Small intestine (tissue), 7 donors: ENCODE results near the gene CCDC190. TPM values are rescaled to one million over a fixed set of nuclear protein-coding genes. Genes with fewer than 3 reads are reported as not detected.
"Not testable (repeated sequence)": the region's sequence is repeated elsewhere in the genome, so short reads cannot be mapped to it uniquely, and the experiment has no call there.

Source experiments
- DNase-seq, 2 donors: peaks; one replicate each; pipeline versions ENCODE4 v3.0.0 to v3.0.0-alpha.2; 2013
- FAIRE-seq: peaks from 2 replicates; lab custom pipeline; 2012; peaks lifted over from hg19 to GRCh38; lab: Jason Lieb, UNC
- H3K27ac ChIP-seq, 3 donors: one replicate each; pipeline ENCODE4 v1.5.1; 2013; ENCODE audit warnings: low read length in 2 of 3, mild to moderate bottlenecking in 2 of 3, control low read depth in 1 of 3, inconsistent platforms in 1 of 3, low read depth in 1 of 3, moderate library complexity in 1 of 3
- H3K27me3 ChIP-seq, 3 donors: one replicate each; pipeline ENCODE4 v1.6.1; 2013; ENCODE audit warnings: low read length in 3 of 3, inconsistent platforms in 1 of 3; ENCODE audit not compliant: control insufficient read depth in 3 of 3, insufficient read depth in 3 of 3
- H3K36me3 ChIP-seq, 3 donors: one replicate each; pipeline ENCODE4 v1.6.1; 2013; ENCODE audit warnings: low read length in 3 of 3, inconsistent platforms in 1 of 3, low read depth in 1 of 3, mild to moderate bottlenecking in 1 of 3, moderate library complexity in 1 of 3; ENCODE audit not compliant: control insufficient read depth in 3 of 3, insufficient read depth in 2 of 3
- H3K4me1 ChIP-seq, 3 donors: one replicate each; pipeline ENCODE4 v1.6.1; 2013; ENCODE audit warnings: low read length in 2 of 3, inconsistent platforms in 1 of 3, low read depth in 1 of 3, mild to moderate bottlenecking in 1 of 3, moderate library complexity in 1 of 3; ENCODE audit not compliant: control insufficient read depth in 3 of 3, insufficient read depth in 2 of 3
- H3K4me3 ChIP-seq, 3 donors: one replicate each; pipeline ENCODE4 v1.5.1; 2013; ENCODE audit warnings: low read length in 3 of 3, control low read depth in 1 of 3, inconsistent platforms in 1 of 3, low read depth in 1 of 3, mild to moderate bottlenecking in 1 of 3, moderate library complexity in 1 of 3
- H3K9me3 ChIP-seq, 2 donors: one replicate each; pipeline ENCODE4 v1.6.1; 2013; ENCODE audit warnings: low read depth in 1 of 2, low read length in 1 of 2; ENCODE audit not compliant: control insufficient read depth in 2 of 2, insufficient read depth in 1 of 2
- WGBS, 3 donors: extraction: QIAGEN DNeasy Blood & Tissue Kit; methylation state at CpG; one replicate each; pipeline ENCODE4 v1.1.7; 2013; 5-methylcytosine and 5-hydroxymethylcytosine counted together
- polyA plus RNA-seq, 4 donors: library from polyadenylated mRNA; stranded (reverse) in 3 of 4; unstranded in 1 of 4; fragments of 200-250 nt in 3 of 4; fragments of 120-200 nt in 1 of 4; gene quantifications; one replicate each; pipeline versions ENCODE4 v1.2.1 to v1.2.3, GENCODE V29; 2013
- donor health status: healthy with polysubstance abuse.
- donor health status: control.
- donor health status: control.
- donor health status: Bipolar disorder and iron deficiency.
- donor health status: healthy.

Gene CCDC190
- polyA plus RNA-seq, 4 donors, result 0.06 TPM; not detected in 3

DNA sequence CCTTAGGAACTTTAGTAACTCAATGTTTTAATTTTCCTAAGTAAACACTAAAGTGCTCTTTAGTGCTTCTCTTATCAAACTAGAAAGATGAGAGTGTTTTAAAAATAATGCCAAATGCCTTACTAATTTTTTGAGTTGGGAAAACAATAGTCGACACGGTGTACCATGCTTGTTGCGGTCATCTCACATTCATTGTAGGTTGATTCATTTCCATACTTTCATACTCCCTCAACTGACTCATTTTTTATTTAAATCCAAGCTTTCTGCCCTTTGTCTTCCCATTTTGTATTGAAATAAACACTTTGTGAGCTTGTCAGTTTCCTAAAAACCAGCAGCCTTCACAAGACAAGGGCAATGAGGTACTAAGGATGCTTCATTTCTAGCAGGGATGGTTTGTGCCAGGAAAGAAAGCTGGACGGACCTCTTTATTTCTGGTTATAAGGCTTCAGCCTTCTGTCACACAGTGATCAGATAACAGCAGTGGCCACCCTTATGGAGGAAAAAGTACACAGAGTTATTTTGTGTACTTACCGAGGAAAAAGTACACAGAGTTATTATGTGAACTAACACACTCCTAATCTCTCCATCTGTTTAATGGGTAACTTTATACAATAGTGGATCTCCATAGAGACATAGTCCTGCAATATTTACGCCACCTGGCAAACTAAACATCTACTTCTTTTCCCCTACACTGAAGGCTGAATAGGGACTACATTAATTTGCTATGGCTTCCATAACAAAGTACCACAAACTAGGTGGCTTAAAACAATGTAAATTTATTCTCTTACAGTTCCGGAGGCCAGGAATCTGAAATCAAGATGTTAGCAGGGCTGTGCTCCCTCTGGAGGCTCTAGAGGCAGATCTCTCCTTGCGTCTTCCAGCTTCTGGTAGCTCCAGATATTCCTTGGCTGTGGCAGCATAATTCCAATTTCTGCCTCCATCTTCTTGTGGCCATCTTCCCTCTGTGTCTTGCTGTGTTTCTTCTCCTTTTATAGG lies 13.0 kb upstream of the CCDC190 start:
- Histone ChIP-seq H3K4me1 (peaks cover 0 to 3% (median 0%) of the 10 kb centered on the region in 3 donors), H3K27ac (no peak overlapping the region), H3K27me3 (peaks cover 0 to 1% (median 0%) of the 10 kb centered on the region in 3 donors), H3K36me3 (no peaks in the 10 kb centered on the region), H3K4me3 (no peak overlapping the region), H3K9me3 (peaks cover 0 to 4% of the 10 kb centered on the region in 2 donors)
- WGBS, 3 donors, result 39 to 64% (median 51%) methylated on average over 8 of the region's 8 CpGs
- DNase-seq, result peak; percentile 35
- no peak for FAIRE-seq

GRCh38 chr1:162872981-162873380 lies 12.0 kb upstream of the CCDC190 start:
- no peak overlapping the region for H3K4me3 ChIP-seq
- H3K9me3 ChIP-seq, result peaks cover 0 to 4% of the 10 kb centered on the region in 2 donors
- no peak overlapping the region for H3K27ac ChIP-seq
- DNase-seq (no peak), FAIRE-seq (no peak)
- 20 to 55% (median 34%) methylated on average over 3 of the region's 3 CpGs for WGBS, 3 donors
- peaks cover 0 to 1% (median 0%) of the 10 kb centered on the region in 3 donors for H3K27me3 ChIP-seq
- H3K4me1 ChIP-seq, result peaks cover 0 to 3% (median 0%) of the 10 kb centered on the region in 3 donors
- no peaks in the 10 kb centered on the region for H3K36me3 ChIP-seq

- H3K27me3 ChIP-seq, H3K4me1 ChIP-seq, H3K27ac ChIP-seq, FAIRE-seq, H3K4me3 ChIP-seq, H3K36me3 ChIP-seq, H3K9me3 ChIP-seq, DNase-seq: not testable (repeated sequence)
- 38 to 53% (median 49%) methylated on average over 1 of the region's 1 CpG for WGBS, 3 donors
These were observed 10.4 kb upstream of the CCDC190 start for GRCh38 chr1:162871417-162871816.

GRCh38 chr1:162868972-162869371 lies 8.0 kb upstream of the CCDC190 start:
- H3K27ac ChIP-seq, result no peak overlapping the region
- 57 to 78% (median 64%) methylated on average over 5 of the region's 5 CpGs for WGBS, 3 donors
- no peak overlapping the region for H3K4me3 ChIP-seq

GRCh38 chr1:162861625-162862024 lies 650 bp upstream of the CCDC190 start:
- WGBS, 3 donors, result 58 to 69% (median 65%) methylated on average over 5 of the region's 5 CpGs
- no peak for DNase-seq
- Histone ChIP-seq H3K36me3 (no peaks in the 10 kb centered on the region), H3K4me1 (no peaks in the 10 kb centered on the region), H3K27me3 (peaks cover 0 to 3% (median 0%) of the 10 kb centered on the region in 3 donors), H3K9me3 (no peaks in the 10 kb centered on the region), H3K4me3 (no peak overlapping the region), H3K27ac (no peak overlapping the region)
- FAIRE-seq, result no peak

More at GRCh38 chr1:162868972-162869371, 8.0 kb upstream of the CCDC190 start:
- no peak for DNase-seq
- Histone ChIP-seq H3K4me1 (no peaks in the 10 kb centered on the region), H3K36me3 (no peaks in the 10 kb centered on the region), H3K9me3 (peaks cover 0 to 4% of the 10 kb centered on the region in 2 donors), H3K27me3 (no peaks in the 10 kb centered on the region)
- FAIRE-seq, result no peak

DNA sequence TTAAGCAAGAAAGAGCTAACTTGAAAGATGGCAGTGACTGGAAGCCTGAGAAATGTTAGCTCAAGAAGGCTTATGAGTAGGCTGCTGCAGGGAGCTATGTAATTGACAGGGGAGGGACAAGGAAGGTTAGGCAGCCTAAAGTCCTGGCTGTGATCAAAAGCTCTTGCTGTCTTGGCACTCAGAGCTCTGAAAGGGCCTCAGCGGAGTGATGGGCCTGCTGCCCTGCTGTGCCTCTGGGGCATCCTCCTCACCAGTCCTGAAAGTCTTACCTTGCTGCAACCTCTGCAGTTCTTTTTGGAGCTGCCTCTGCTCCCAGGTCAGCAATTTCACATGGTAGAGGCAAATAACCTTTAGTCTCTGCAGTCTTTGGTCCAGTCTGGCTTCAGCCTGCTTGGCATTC lies 1.8 kb downstream of the CCDC190 start:
- DNase-seq (no peak), FAIRE-seq (no peak)
- Histone ChIP-seq H3K4me1 (no peaks in the 10 kb centered on the region), H3K4me3 (no peak overlapping the region), H3K36me3 (no peaks in the 10 kb centered on the region), H3K27ac (no peak overlapping the region), H3K27me3 (peaks cover 0 to 3% (median 0%) of the 10 kb centered on the region in 3 donors), H3K9me3 (no peaks in the 10 kb centered on the region)
- 72 to 100% (median 89%) methylated on average over 1 of the region's 1 CpG for WGBS, 3 donors

DNA sequence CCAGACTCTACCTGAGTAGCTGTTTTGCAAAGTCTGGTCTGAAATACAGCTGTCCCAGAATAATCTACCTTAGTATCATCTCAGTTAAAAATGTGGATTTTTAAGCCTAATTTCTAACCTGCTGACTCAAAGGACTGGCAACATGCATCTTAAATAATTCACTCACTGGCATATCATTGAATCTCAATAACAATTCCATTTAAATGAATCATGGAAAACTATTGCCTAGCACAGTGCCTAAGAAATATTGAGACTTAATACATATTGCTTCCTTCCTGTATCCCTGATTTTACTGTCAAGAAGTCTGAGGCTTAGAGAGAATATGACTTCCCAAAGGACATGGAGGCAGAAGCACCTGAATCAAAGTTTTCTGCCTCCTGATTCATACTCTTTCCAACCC lies 3.1 kb downstream of the CCDC190 start:
- Histone ChIP-seq H3K27me3 (peaks cover 0 to 3% (median 0%) of the 10 kb centered on the region in 3 donors), H3K4me3 (no peak overlapping the region), H3K27ac (no peak overlapping the region), H3K4me1 (no peaks in the 10 kb centered on the region), H3K36me3 (no peaks in the 10 kb centered on the region), H3K9me3 (no peaks in the 10 kb centered on the region)
- no peak for FAIRE-seq
- no peak for DNase-seq

DNA sequence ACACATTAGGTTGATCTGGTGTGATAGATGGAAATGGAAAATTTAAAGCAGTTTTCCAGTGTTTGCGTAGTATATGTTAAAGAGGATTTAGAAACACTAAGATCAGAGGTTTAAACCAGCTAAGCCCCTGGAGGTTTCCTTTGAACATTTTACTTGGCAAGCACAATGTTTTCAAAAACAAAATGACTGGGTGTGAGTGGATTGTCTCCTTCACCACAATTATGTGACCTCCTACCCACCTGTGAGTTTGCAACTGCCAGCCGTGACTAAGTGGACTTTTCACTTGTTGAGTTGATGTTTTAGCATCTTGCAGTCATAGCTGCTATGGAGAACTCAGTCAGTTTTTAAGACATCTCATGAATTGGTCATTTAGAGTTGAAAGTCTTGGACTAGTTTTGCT lies 4.7 kb downstream of the CCDC190 start:
- H3K27me3 ChIP-seq, result peaks cover 0 to 2% (median 0%) of the 10 kb centered on the region in 3 donors
- DNase-seq (no peak), FAIRE-seq (no peak)
- H3K4me1 ChIP-seq, result no peaks in the 10 kb centered on the region
- 76 to 89% (median 83%) methylated on average over 2 of the region's 2 CpGs for WGBS, 3 donors
- H3K27ac ChIP-seq, result no peak overlapping the region
- H3K9me3 ChIP-seq, result no peaks in the 10 kb centered on the region
- H3K4me3 ChIP-seq, result no peak overlapping the region
- no peaks in the 10 kb centered on the region for H3K36me3 ChIP-seq
